Osteoblast (primary cell): ENCODE measurements around the gene ITGA6. TPM values are rescaled to one million over a fixed set of nuclear protein-coding genes. Genes with fewer than 3 reads are reported as not detected.

Experiments used
- DNase-seq: peaks from one replicate; pipeline ENCODE4 v3.0.0; 2011; ENCODE audit warnings: low spot score, mixed read lengths; ENCODE audit not compliant: insufficient read length; ENCODE audit errors: missing footprints
- H2AFZ ChIP-seq: 2 replicates; pipeline ENCODE4 v1.6.0; 2011; ENCODE audit warnings: mild to moderate bottlenecking, low read length
- H3K27ac ChIP-seq: 2 replicates; pipeline ENCODE4 v1.5.1; 2011; ENCODE audit warnings: mild to moderate bottlenecking, low read depth, low read length, moderate library complexity
- H3K27me3 ChIP-seq: 2 replicates; pipeline ENCODE4 v1.6.0; 2012; ENCODE audit warnings: mild to moderate bottlenecking, control low read depth, inconsistent platforms, low read length, moderate library complexity; ENCODE audit not compliant: insufficient read depth
- H3K36me3 ChIP-seq: 2 replicates; pipeline ENCODE4 v1.5.1; 2011; ENCODE audit warnings: mild to moderate bottlenecking, low read length, control low read depth, moderate library complexity; ENCODE audit not compliant: insufficient read depth
- H3K4me1 ChIP-seq: 2 replicates; pipeline ENCODE4 v1.5.1; 2011; ENCODE audit warnings: mild to moderate bottlenecking, low read length, control low read depth, moderate library complexity; ENCODE audit not compliant: insufficient read depth
- H3K4me2 ChIP-seq: 2 replicates; pipeline ENCODE4 v1.6.0; 2011; ENCODE audit warnings: mild to moderate bottlenecking, low read length; ENCODE audit not compliant: insufficient read depth
- H3K4me3 ChIP-seq: fragments of 200-600 bp; sonication (generic); 3 replicates; pipeline ENCODE4 v1.5.1; 2012; ENCODE audit warnings: mild to moderate bottlenecking, low read length, inconsistent platforms; ENCODE audit not compliant: insufficient read depth
- H3K79me2 ChIP-seq: 2 replicates; pipeline ENCODE4 v1.6.0; 2012; ENCODE audit warnings: mild to moderate bottlenecking, low read length, control low read depth, inconsistent platforms; ENCODE audit not compliant: insufficient read depth
- H3K9me3 ChIP-seq: 2 replicates; pipeline ENCODE4 v1.5.1; 2011; ENCODE audit warnings: low read depth, low read length, control low read depth
- H4K20me1 ChIP-seq: 2 replicates; pipeline ENCODE4 v1.6.0; 2012; ENCODE audit warnings: mild to moderate bottlenecking, low read length, control low read depth; ENCODE audit not compliant: insufficient read depth
- CTCF ChIP-seq: IDR thresholded peaks from 2 replicates; pipeline ENCODE4 v1.5.1; 2011; ENCODE audit warnings: mild to moderate bottlenecking, low read depth, low read length, moderate library complexity; ENCODE audit errors: extremely low read depth
- total RNA-seq: library from RNA; depleted of rRNA; stranded (reverse); fragments of >200 nt; gene quantifications from 2 replicates; pipeline ENCODE4 v1.2.3, GENCODE V29; 2012

The ITGA6 gene
- total RNA-seq, 1 donor, result 9.0 TPM

- Histone ChIP-seq H3K9me3 (no peaks in the 10 kb centered on the region), H3K36me3 (no peaks in the 10 kb centered on the region), H3K27me3 (peaks cover 11% of the 10 kb centered on the region), H4K20me1 (no peaks in the 10 kb centered on the region), H3K79me2 (no peaks in the 10 kb centered on the region), H3K4me1 (no peaks in the 10 kb centered on the region), H2AFZ (no peak overlapping the region), H3K4me3 (no peak overlapping the region), H3K27ac (no peak overlapping the region), H3K4me2 (no peak overlapping the region)
- TF ChIP-seq CTCF, result no peak
- DNase-seq, result no peak
These were observed 30.1 kb upstream of the ITGA6 start for GRCh38 chr2:172397148-172397834.

- TF ChIP-seq CTCF, result no peak
- Histone ChIP-seq H3K27me3 (peaks cover 11% of the 10 kb centered on the region), H3K4me1 (no peaks in the 10 kb centered on the region), H3K36me3 (no peaks in the 10 kb centered on the region), H3K27ac (no peak overlapping the region), H3K4me2 (no peak overlapping the region), H3K79me2 (no peaks in the 10 kb centered on the region), H3K4me3 (no peak overlapping the region), H3K9me3 (no peaks in the 10 kb centered on the region), H2AFZ (no peak overlapping the region), H4K20me1 (no peaks in the 10 kb centered on the region)
- DNase-seq, result no peak
These were observed 28.9 kb upstream of the ITGA6 start for GRCh38 chr2:172398440-172398839.

GRCh38 chr2:172399765-172400164, 27.6 kb upstream of the ITGA6 start:
- H2AFZ ChIP-seq, result no peak overlapping the region
- no peak overlapping the region for H3K4me2 ChIP-seq
- H3K27ac ChIP-seq, result no peak overlapping the region
- peaks cover 6% of the 10 kb centered on the region for H3K4me1 ChIP-seq
- no peaks in the 10 kb centered on the region for H3K79me2 ChIP-seq
- H3K27me3 ChIP-seq, result peaks cover 9% of the 10 kb centered on the region
- TF ChIP-seq CTCF, result no peak
- no peak for DNase-seq
- no peak overlapping the region for H3K4me3 ChIP-seq
- no peaks in the 10 kb centered on the region for H3K9me3 ChIP-seq
- H3K36me3 ChIP-seq, result no peaks in the 10 kb centered on the region
- no peaks in the 10 kb centered on the region for H4K20me1 ChIP-seq

- no peak overlapping the region for H3K27ac ChIP-seq
These were observed 25.2 kb upstream of the ITGA6 start for GRCh38 chr2:172402198-172402597.

More at GRCh38 chr2:172402198-172402597, 25.2 kb upstream of the ITGA6 start:
- no peak overlapping the region for H3K4me3 ChIP-seq
- H3K4me2 ChIP-seq, result no peak overlapping the region
- no peaks in the 10 kb centered on the region for H4K20me1 ChIP-seq
- TF ChIP-seq CTCF, result no peak
- peaks cover 11% of the 10 kb centered on the region for H3K4me1 ChIP-seq
- H3K9me3 ChIP-seq, result no peaks in the 10 kb centered on the region
- no peaks in the 10 kb centered on the region for H3K36me3 ChIP-seq
- DNase-seq, result no peak
- no peak overlapping the region for H2AFZ ChIP-seq
- peaks cover 2% of the 10 kb centered on the region for H3K27me3 ChIP-seq
- no peaks in the 10 kb centered on the region for H3K79me2 ChIP-seq
